K562 (cell line): ENCODE data around the gene MRPL44. TPM values are rescaled to one million over a fixed set of nuclear protein-coding genes. Genes with fewer than 3 reads are reported as not detected.

Experiments used
- ATAC-seq: fragments of 200-7000 bp; cut with Tn5 transposase; 3 replicates; pipeline ENCODE4 v1.9.1; 2020; ENCODE audit warnings: moderate library complexity
- BruUV-seq: library from RNA; stranded (reverse); fragments of 400-500 nt; replicated peaks from 2 replicates; lab custom pipeline; 2021; lab: Mats Ljungman, UMichigan
- CTCF ChIA-PET: fragments of 300-600 bp; formaldehyde crosslinking; extraction: SDS; loops from one replicate; lab custom pipeline; 2021; ENCODE audit warnings: low intra/inter-chr PET ratio; lab: Yijun Ruan, JAX
- POLR2A ChIA-PET: fragments of 300-600, 350-650 bp; sonication (Branson Sonifier 250); formaldehyde crosslinking; extraction: SDS; loops from one replicate; lab custom pipeline; 2021; ENCODE audit warnings: antibody characterized with exemption, inconsistent platforms; lab: Yijun Ruan, JAX
- DNase-seq, 4 experiments: peaks; one replicate each; pipeline versions ENCODE4 v3.0.0 to v3.0.0-alpha.2; 2011 to 2018; ENCODE audit warnings: low spot score in 3 of 4, mixed read lengths in 3 of 4; ENCODE audit errors: extremely low read depth in 1 of 4
- FAIRE-seq: peaks from 2 replicates; lab custom pipeline; 2011; peaks lifted over from hg19 to GRCh38; lab: Jason Lieb, UNC
- H2AFZ ChIP-seq: 2 replicates; pipeline ENCODE4 v1.6.0; 2011; ENCODE audit warnings: low read depth, low read length, control low read depth, inconsistent platforms
- H3K27ac ChIP-seq: fragments of 200-600 bp; 3 replicates; pipeline ENCODE4 v1.8.0; 2011; ENCODE audit warnings: low read depth, mild to moderate bottlenecking, control low read depth, inconsistent platforms, low read length, moderate library complexity, mixed read lengths; ENCODE audit errors: extremely low read depth
- H3K27me3 ChIP-seq, 2 experiments: fragments of 300-600 bp in 1 of 2; 2 replicates in 1 of 2; 3 replicates in 1 of 2; pipeline versions ENCODE4 v1.6.0 to v1.8.0; 2011; ENCODE audit warnings: inconsistent platforms in 2 of 2, low read length in 2 of 2, mild to moderate bottlenecking in 1 of 2, mixed read lengths in 1 of 2, moderate library complexity in 1 of 2; ENCODE audit not compliant: control insufficient read depth in 2 of 2, insufficient read depth in 2 of 2
- H3K36me3 ChIP-seq: fragments of 300-600 bp; 3 replicates; pipeline ENCODE4 v1.8.0; 2011; ENCODE audit warnings: mild to moderate bottlenecking, low read length, inconsistent platforms; ENCODE audit not compliant: control insufficient read depth, insufficient read depth
- H3K4me1 ChIP-seq, 2 experiments: fragments of 200-600 bp in 1 of 2; replicated peaks in 1 of 2; 2 replicates in 1 of 2; 3 replicates in 1 of 2; pipeline versions ENCODE4 v1.5.1 to v1.8.0; 2011; ENCODE audit warnings: inconsistent platforms in 2 of 2, low read length in 2 of 2, mild to moderate bottlenecking in 1 of 2, mixed read lengths in 1 of 2, moderate library complexity in 1 of 2; ENCODE audit not compliant: control insufficient read depth in 2 of 2, insufficient read depth in 2 of 2
- H3K4me2 ChIP-seq: 2 replicates; pipeline ENCODE4 v1.6.1; 2011; ENCODE audit warnings: low read length, control low read depth, inconsistent platforms, mixed read lengths; ENCODE audit not compliant: insufficient read depth
- H3K4me3 ChIP-seq: fragments of 200-600 bp; sonication (generic), shearing (Covaris generic); 2 replicates; pipeline ENCODE4 v1.5.1; 2016; ENCODE audit warnings: control low read depth, inconsistent platforms
- H3K79me2 ChIP-seq: fragments of 200-600 bp; 3 replicates; pipeline ENCODE4 v1.8.0; 2011; ENCODE audit warnings: low read length, inconsistent platforms; ENCODE audit not compliant: control insufficient read depth, insufficient read depth
- H3K9ac ChIP-seq, 2 experiments: 2 replicates each; pipeline versions ENCODE4 v1.6.0 to v1.6.1; 2011; ENCODE audit warnings: low read depth in 2 of 2, low read length in 2 of 2, control low read depth in 1 of 2, inconsistent platforms in 1 of 2, mild to moderate bottlenecking in 1 of 2, mixed read lengths in 1 of 2; ENCODE audit not compliant: insufficient read depth in 1 of 2
- H3K9me1 ChIP-seq: one replicate; pipeline ENCODE4 v1.6.0; 2011; ENCODE audit warnings: inconsistent platforms, mild to moderate bottlenecking, low read length, moderate library complexity; ENCODE audit not compliant: control insufficient read depth, insufficient read depth
- H3K9me3 ChIP-seq: replicated peaks from 2 replicates; pipeline ENCODE4 v1.5.1; 2011; ENCODE audit warnings: low read depth, low read length, inconsistent platforms; ENCODE audit not compliant: control insufficient read depth, insufficient read depth
- H4K20me1 ChIP-seq: replicated peaks from 2 replicates; pipeline ENCODE4 v1.6.1; 2011; ENCODE audit warnings: low read length, inconsistent platforms, mixed read lengths; ENCODE audit not compliant: control insufficient read depth, insufficient read depth
- ADNP ChIP-seq: fragments of 200-800 bp; sonication (Bioruptor generic); IDR thresholded peaks from 2 replicates; pipeline ENCODE4 v1.6.1; 2016; ENCODE audit warnings: missing genetic modification characterization, missing compliant biosample characterization
- ARID1B ChIP-seq: fragments of 450-650 bp; IDR thresholded peaks from 2 replicates; pipeline ENCODE4 v1.6.1; 2016; ENCODE audit warnings: antibody characterized with exemption, mild to moderate bottlenecking, inconsistent platforms
- BRF1 ChIP-seq: IDR thresholded peaks from 3 replicates; pipeline ENCODE4 v1.6.1; 2011; ENCODE audit warnings: borderline replicate concordance, mild to moderate bottlenecking; ENCODE audit not compliant: insufficient read length; ENCODE audit errors: extremely low read depth
- FOXJ3 ChIP-seq: sonication (generic); formaldehyde crosslinking; IDR thresholded peaks from 2 replicates; pipeline ENCODE4 v1.4.0; 2020; ENCODE audit warnings: mild to moderate bottlenecking, missing genetic modification reagents
- MAZ ChIP-seq, 2 experiments: fragments of 450-650 bp in 1 of 2; sonication (generic) in 1 of 2; formaldehyde crosslinking; IDR thresholded peaks in 1 of 2; conservative IDR thresholded peaks in 1 of 2; 2 replicates each; pipeline versions ENCODE4 v1.4.0 to v1.5.0; 2020; ENCODE audit warnings: mild to moderate bottlenecking in 1 of 2, missing genetic modification reagents in 1 of 2
- TRIM24 ChIP-seq, 2 experiments: fragments of 450-650 bp; IDR thresholded peaks; 2 replicates each; pipeline ENCODE4 v1.6.1; 2016
- ZNF133 ChIP-seq: fragments of 250-450 bp; sonication (Bioruptor Pico); IDR thresholded peaks from 2 replicates; pipeline ENCODE4 v1.4.0; 2020; ENCODE audit warnings: mild to moderate bottlenecking
- ZNF253 ChIP-seq: fragments of 250-450 bp; sonication (Bioruptor Pico); conservative IDR thresholded peaks from 2 replicates; pipeline ENCODE4 v1.6.1; 2021; ENCODE audit warnings: mild to moderate bottlenecking
- WGBS: fragments of 100-300 bp; shearing (Covaris generic); methylation state at CpG from one replicate; pipeline ENCODE4 v1.1.6; 2016; ENCODE audit warnings: low coverage, mixed read lengths; ENCODE audit not compliant: insufficient coverage; ENCODE audit errors: missing lambda C conversion rate; 5-methylcytosine and 5-hydroxymethylcytosine counted together
- in situ Hi-C: fragments of 300-500 bp; cut with MboI; formaldehyde crosslinking; loops from 4 replicates; pipeline ENCODE4 v1.15.0; 2018; ENCODE audit warnings: inconsistent platforms, mixed read lengths
- intact Hi-C: fragments of 100-400 bp; cut with micrococcal nuclease; formaldehyde crosslinking; loops from 2 replicates; pipeline ENCODE4 v1.14.2; 2022
- polyA plus RNA-seq, 8 experiments: library from polyadenylated mRNA; depleted of rRNA in 4 of 8; stranded (reverse) in 5 of 8; unstranded in 3 of 8; fragments of >200 nt; fragmentation: Nextera tagmentation in 2 of 8; fragmentation: Illumina TruSeq in 1 of 8; extraction: Ambion mirVana in 2 of 8; extraction: Trizol in 1 of 8; gene quantifications; 2 replicates each; pipeline versions ENCODE4 v1.2.1 to v1.2.3, GENCODE V29; 2011 to 2014; ENCODE audit warnings: inconsistent platforms in 1 of 8, missing spikeins in 1 of 8
- total RNA-seq, 7 experiments: library from RNA; depleted of rRNA in 6 of 7; stranded (reverse); fragments of >200 nt in 6 of 7; fragmentation: Illumina TruSeq in 2 of 7; extraction: Trizol in 2 of 7; gene quantifications; 2 replicates each; pipeline versions ENCODE4 v1.2.1 to v1.2.3, GENCODE V29; 2011 to 2021; ENCODE audit warnings: low replicate concordance in 1 of 7
- TF ChIP-seq, protein P1 (sequence below): sonication (generic); formaldehyde crosslinking; IDR thresholded peaks from 2 replicates; pipeline ENCODE4 v1.8.1; 2022; ENCODE audit warnings: missing genetic modification reagents
- TF ChIP-seq, protein P2 (sequence below): fragments of 450-650 bp; formaldehyde crosslinking; conservative IDR thresholded peaks from 2 replicates; pipeline ENCODE4 v1.4.0; 2022; ENCODE audit warnings: mild to moderate bottlenecking, missing genetic modification characterization
- TF ChIP-seq, protein P3 (sequence below): sonication (generic); formaldehyde crosslinking; IDR thresholded peaks from 2 replicates; pipeline ENCODE4 v1.4.0; 2020; ENCODE audit warnings: mild to moderate bottlenecking, missing genetic modification reagents
- TF ChIP-seq, protein P4 (sequence below): sonication (generic); formaldehyde crosslinking; IDR thresholded peaks from 2 replicates; pipeline ENCODE4 v1.8.0; 2022; ENCODE audit warnings: mild to moderate bottlenecking, missing genetic modification reagents

MRPL44 gene
- total and polyA plus RNA-seq, 9 of the 15 experiments (the other 6 are each of a cell fraction or from before 2014, with no cell fraction given): 10.4 to 26.0 (median 20.2) TPM

DNA sequence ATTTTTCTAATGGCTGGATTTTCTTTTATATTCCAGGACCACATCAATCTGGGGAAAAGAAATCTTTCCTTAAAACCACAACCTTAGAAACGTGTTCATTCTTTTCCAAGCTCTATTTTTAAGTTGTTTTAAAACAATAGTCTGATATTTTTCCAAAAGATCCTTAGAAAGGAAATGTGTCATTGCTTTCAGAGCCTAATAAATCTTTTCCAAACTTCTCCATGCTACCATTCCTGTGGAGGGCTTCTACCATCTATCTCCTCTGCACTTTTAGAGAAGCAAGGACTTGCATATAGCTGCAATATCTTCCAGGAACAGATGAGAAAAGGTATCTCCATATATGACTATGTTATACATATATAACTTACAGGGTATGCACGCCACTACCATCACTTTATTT, 33.3 kb upstream of the MRPL44 start:
- in situ Hi-C loops: no loop called here

DNA sequence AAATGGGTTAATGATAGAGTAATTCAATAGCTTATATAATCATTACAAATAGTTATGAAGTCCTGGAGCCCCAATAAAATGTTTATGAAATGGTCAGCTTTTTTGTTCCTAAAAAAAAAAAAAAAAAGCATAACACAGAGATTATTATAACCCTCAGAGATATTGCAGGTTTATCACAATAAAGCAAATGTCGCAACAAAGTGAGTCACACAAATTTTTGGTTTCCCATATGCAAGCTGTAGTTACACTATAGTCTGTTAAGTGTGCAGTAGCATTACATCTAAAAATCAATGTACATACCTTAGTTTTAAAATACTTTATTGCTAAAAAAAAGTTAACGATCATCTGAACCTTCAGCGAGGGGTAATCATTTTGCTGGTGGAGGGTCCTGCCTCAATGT, 32.2 kb upstream of the MRPL44 start:
- H3K9me1 ChIP-seq: no peaks in the 10 kb centered on the region
- 0 out of 2 replicates have a peak, but pooled peaks cover 2% of the 10 kb centered on the region for H3K9me3 ChIP-seq
- in situ Hi-C loops (no loop called here), intact Hi-C loops (no loop called here)
- ChIA-PET POLR2A (no interaction called here), CTCF (no interaction called here)
- no peak overlapping the region for H3K27ac ChIP-seq
- 100% methylated on average over 3 of the region's 3 CpGs for WGBS
- no peaks in the 10 kb centered on the region for H3K27me3 ChIP-seq
- no peaks in the 10 kb centered on the region for H4K20me1 ChIP-seq
- BruUV-seq: no TSS peak
- 0 out of 5 replicates have a peak, but pooled peaks cover 0 to 1% of the 10 kb centered on the region in 2 experiments for H3K4me1 ChIP-seq
- H3K79me2 ChIP-seq: no peaks in the 10 kb centered on the region; the same call in 2 of the 3 replicates
- FAIRE-seq: no peak
- no peak overlapping the region for H3K9ac ChIP-seq
- no peak overlapping the region for H3K4me2 ChIP-seq
- no peak for DNase-seq
- no peak overlapping the region for H2AFZ ChIP-seq
- ATAC-seq: no peak
- no peak overlapping the region for H3K4me3 ChIP-seq
- H3K36me3 ChIP-seq: no peaks in the 10 kb centered on the region
- TF ChIP-seq FOXJ3 (no peak), BRF1 (no peak), ZNF253 (CRISPR knock-in tag) (no peak), ARID1B (no peak)
- TF ChIP-seq, protein P1, sequence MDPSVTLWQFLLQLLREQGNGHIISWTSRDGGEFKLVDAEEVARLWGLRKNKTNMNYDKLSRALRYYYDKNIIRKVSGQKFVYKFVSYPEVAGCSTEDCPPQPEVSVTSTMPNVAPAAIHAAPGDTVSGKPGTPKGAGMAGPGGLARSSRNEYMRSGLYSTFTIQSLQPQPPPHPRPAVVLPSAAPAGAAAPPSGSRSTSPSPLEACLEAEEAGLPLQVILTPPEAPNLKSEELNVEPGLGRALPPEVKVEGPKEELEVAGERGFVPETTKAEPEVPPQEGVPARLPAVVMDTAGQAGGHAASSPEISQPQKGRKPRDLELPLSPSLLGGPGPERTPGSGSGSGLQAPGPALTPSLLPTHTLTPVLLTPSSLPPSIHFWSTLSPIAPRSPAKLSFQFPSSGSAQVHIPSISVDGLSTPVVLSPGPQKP (CRISPR knock-in tag): no peak
- TF ChIP-seq, protein P2, sequence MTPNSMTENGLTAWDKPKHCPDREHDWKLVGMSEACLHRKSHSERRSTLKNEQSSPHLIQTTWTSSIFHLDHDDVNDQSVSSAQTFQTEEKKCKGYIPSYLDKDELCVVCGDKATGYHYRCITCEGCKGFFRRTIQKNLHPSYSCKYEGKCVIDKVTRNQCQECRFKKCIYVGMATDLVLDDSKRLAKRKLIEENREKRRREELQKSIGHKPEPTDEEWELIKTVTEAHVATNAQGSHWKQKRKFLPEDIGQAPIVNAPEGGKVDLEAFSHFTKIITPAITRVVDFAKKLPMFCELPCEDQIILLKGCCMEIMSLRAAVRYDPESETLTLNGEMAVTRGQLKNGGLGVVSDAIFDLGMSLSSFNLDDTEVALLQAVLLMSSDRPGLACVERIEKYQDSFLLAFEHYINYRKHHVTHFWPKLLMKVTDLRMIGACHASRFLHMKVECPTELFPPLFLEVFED: no peak
- TF ChIP-seq, protein P3, sequence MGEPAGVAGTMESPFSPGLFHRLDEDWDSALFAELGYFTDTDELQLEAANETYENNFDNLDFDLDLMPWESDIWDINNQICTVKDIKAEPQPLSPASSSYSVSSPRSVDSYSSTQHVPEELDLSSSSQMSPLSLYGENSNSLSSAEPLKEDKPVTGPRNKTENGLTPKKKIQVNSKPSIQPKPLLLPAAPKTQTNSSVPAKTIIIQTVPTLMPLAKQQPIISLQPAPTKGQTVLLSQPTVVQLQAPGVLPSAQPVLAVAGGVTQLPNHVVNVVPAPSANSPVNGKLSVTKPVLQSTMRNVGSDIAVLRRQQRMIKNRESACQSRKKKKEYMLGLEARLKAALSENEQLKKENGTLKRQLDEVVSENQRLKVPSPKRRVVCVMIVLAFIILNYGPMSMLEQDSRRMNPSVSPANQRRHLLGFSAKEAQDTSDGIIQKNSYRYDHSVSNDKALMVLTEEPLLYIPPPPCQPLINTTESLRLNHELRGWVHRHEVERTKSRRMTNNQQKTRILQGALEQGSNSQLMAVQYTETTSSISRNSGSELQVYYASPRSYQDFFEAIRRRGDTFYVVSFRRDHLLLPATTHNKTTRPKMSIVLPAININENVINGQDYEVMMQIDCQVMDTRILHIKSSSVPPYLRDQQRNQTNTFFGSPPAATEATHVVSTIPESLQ (CRISPR knock-in tag): no peak
- TF ChIP-seq, protein P4, sequence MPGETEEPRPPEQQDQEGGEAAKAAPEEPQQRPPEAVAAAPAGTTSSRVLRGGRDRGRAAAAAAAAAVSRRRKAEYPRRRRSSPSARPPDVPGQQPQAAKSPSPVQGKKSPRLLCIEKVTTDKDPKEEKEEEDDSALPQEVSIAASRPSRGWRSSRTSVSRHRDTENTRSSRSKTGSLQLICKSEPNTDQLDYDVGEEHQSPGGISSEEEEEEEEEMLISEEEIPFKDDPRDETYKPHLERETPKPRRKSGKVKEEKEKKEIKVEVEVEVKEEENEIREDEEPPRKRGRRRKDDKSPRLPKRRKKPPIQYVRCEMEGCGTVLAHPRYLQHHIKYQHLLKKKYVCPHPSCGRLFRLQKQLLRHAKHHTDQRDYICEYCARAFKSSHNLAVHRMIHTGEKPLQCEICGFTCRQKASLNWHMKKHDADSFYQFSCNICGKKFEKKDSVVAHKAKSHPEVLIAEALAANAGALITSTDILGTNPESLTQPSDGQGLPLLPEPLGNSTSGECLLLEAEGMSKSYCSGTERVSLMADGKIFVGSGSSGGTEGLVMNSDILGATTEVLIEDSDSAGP: no peak

More for the DNA sequence above, 33.3 kb upstream of the MRPL44 start:
- H3K27ac ChIP-seq: no peak overlapping the region
- no peak for TF ChIP-seq ADNP (tag)
- TF ChIP-seq MAZ (CRISPR knock-in tag; conservative IDR thresholded peaks at IDR 0.05 in 1 of 2, IDR thresholded peaks at IDR 0.05 in 1 of 2): no peak
- TF ChIP-seq ZNF133 (CRISPR knock-in tag): no peak
- TF ChIP-seq TRIM24 (IDR thresholded peaks at IDR 0.05): no peak
- ATAC-seq (no peak), FAIRE-seq (no peak), DNase-seq (no peak)
- H3K36me3 ChIP-seq: no peaks in the 10 kb centered on the region
- no peaks in the 10 kb centered on the region; the same call in 1 of the 2 replicates for H4K20me1 ChIP-seq
- H3K4me2 ChIP-seq: no peak overlapping the region
- no peak overlapping the region for H3K9ac ChIP-seq
- intact Hi-C loops: no loop called here
- H3K9me3 ChIP-seq: 0 out of 2 replicates have a peak, but pooled peaks cover 2% of the 10 kb centered on the region
- ChIA-PET CTCF (no interaction called here), POLR2A (no interaction called here)
- H3K27me3 ChIP-seq: no peaks in the 10 kb centered on the region
- H2AFZ ChIP-seq: no peak overlapping the region
- 39% methylated on average over 2 of the region's 2 CpGs for WGBS
- no peaks in the 10 kb centered on the region for H3K9me1 ChIP-seq
- 0 out of 5 replicates have a peak, but pooled peaks cover 0 to 3% of the 10 kb centered on the region in 2 experiments for H3K4me1 ChIP-seq
- no TSS peak for BruUV-seq
- no peak overlapping the region for H3K4me3 ChIP-seq
- H3K79me2 ChIP-seq: no peaks in the 10 kb centered on the region; the same call in 2 of the 3 replicates
